Lung (tissue), 12 donors: ENCODE data around the gene IFT22. TPM values are rescaled to one million over a fixed set of nuclear protein-coding genes. Genes with fewer than 3 reads are reported as not detected.
"Not testable (repeated sequence)": the region's sequence is repeated elsewhere in the genome, so short reads cannot be mapped to it uniquely, and the experiment has no call there.

ENCODE experiments used
- ATAC-seq: fragments of 200-7000 bp; cut with Tn5 transposase; one replicate; pipeline ENCODE4 v1.9.1; 2020; ENCODE audit warnings: moderate number of reproducible peaks; ENCODE audit not compliant: insufficient read depth, low FRiP score
- DNase-seq, 3 donors: peaks; one replicate each; pipeline ENCODE4 v3.0.0-alpha.2; 2013 to 2017
- H3K27ac ChIP-seq, 2 donors: one replicate each; pipeline ENCODE4 v1.5.1; 2013; ENCODE audit warnings: mild to moderate bottlenecking in 2 of 2, moderate library complexity in 2 of 2, control low read depth in 1 of 2, inconsistent platforms in 1 of 2, low read depth in 1 of 2, low read length in 1 of 2
- H3K27me3 ChIP-seq, 3 donors: one replicate each; pipeline ENCODE4 v1.5.1; 2013; ENCODE audit warnings: low read length in 2 of 3; ENCODE audit not compliant: control insufficient read depth in 3 of 3, insufficient read depth in 3 of 3
- H3K36me3 ChIP-seq, 4 donors: one replicate each; pipeline ENCODE4 v1.5.1; 2013; ENCODE audit warnings: low read length in 4 of 4, mild to moderate bottlenecking in 1 of 4, moderate library complexity in 1 of 4; ENCODE audit not compliant: control insufficient read depth in 4 of 4, insufficient read depth in 4 of 4
- H3K4me1 ChIP-seq, 5 donors: one replicate each; pipeline ENCODE4 v1.5.1; 2013; ENCODE audit warnings: low read length in 5 of 5, mild to moderate bottlenecking in 2 of 5, moderate library complexity in 1 of 5; ENCODE audit not compliant: control insufficient read depth in 5 of 5, insufficient read depth in 5 of 5
- H3K4me3 ChIP-seq: one replicate; pipeline ENCODE4 v1.5.1; 2013; ENCODE audit warnings: mild to moderate bottlenecking, control low read depth, moderate library complexity
- H3K9ac ChIP-seq, 2 donors: one replicate each; pipeline ENCODE4 v1.5.1; 2013; ENCODE audit warnings: low read length in 2 of 2, control low read depth in 1 of 2; ENCODE audit not compliant: insufficient read depth in 1 of 2
- H3K9me3 ChIP-seq, 4 donors: one replicate each; pipeline ENCODE4 v1.5.1; 2013; ENCODE audit warnings: low read length in 3 of 4, mild to moderate bottlenecking in 1 of 4, moderate library complexity in 1 of 4; ENCODE audit not compliant: control insufficient read depth in 4 of 4, insufficient read depth in 3 of 4
- CTCF ChIP-seq: IDR thresholded peaks from 2 replicates; pipeline ENCODE4 v1.5.1; 2012; ENCODE audit warnings: mild to moderate bottlenecking; ENCODE audit errors: control extremely low read depth, extremely low read depth
- WGBS, 2 donors: extraction: QIAGEN DNeasy Blood & Tissue Kit; methylation state at CpG; one replicate each; pipeline ENCODE4 v1.1.7; 2013; 5-methylcytosine and 5-hydroxymethylcytosine counted together
- polyA plus RNA-seq, 2 donors: library from polyadenylated mRNA; stranded (reverse); fragments of 200-250 nt; gene quantifications; one replicate each; pipeline ENCODE4 v1.2.1, GENCODE V29; 2013
- total RNA-seq, 2 donors: library from RNA; depleted of rRNA in 1 of 2; stranded (reverse); fragments of >200 nt in 1 of 2; gene quantifications; one replicate each; pipeline ENCODE4 v1.2.1, GENCODE V29; 2014 to 2021
- donor health status: control.
- donor health status: control.
- donor health status: Bipolar disorder and iron deficiency.
- donor health status: healthy.
- donor health status: DM: yes; HTN: yes; CAD: no.

Gene IFT22
- total and polyA plus RNA-seq, 4 donors, result 23.6 to 44.7 (median 34.0) TPM

- WGBS, 2 donors, result 19 to 28% methylated on average over 16 to 18 of the region's 18 CpGs
- not testable (repeated sequence) for H3K27ac ChIP-seq, H3K4me3 ChIP-seq, ATAC-seq, H3K36me3 ChIP-seq, H3K9me3 ChIP-seq, H3K9ac ChIP-seq, H3K4me1 ChIP-seq
- peaks cover 0 to 12% (median 11%) of the 10 kb centered on the region in 3 donors for H3K27me3 ChIP-seq
- peak; percentile 11 for TF ChIP-seq CTCF
- peak in 2 of 3 donors; percentile 39 to 41 for DNase-seq
Measured at GRCh38 chr7:101290186-101291037, 31.2 kb downstream of the IFT22 start.

GRCh38 chr7:101289687-101290086, 31.9 kb downstream of the IFT22 start:
- H3K4me3 ChIP-seq, H3K4me1 ChIP-seq, DNase-seq, ATAC-seq, H3K36me3 ChIP-seq, H3K9me3 ChIP-seq, H3K9ac ChIP-seq, H3K27ac ChIP-seq: not testable (repeated sequence)
- 79 to 83% methylated on average over 4 of the region's 4 CpGs for WGBS, 2 donors
- peaks cover 0 to 12% (median 11%) of the 10 kb centered on the region in 3 donors for H3K27me3 ChIP-seq

- H3K4me3 ChIP-seq, result no peak overlapping the region
- no peaks in the 10 kb centered on the region for H3K4me1 ChIP-seq
- DNase-seq, result no peak
- peaks cover 0 to 2% (median 0%) of the 10 kb centered on the region in 4 donors for H3K9me3 ChIP-seq
- H3K9ac ChIP-seq, result no peak overlapping the region
- no peaks in the 10 kb centered on the region for H3K36me3 ChIP-seq
- no peak overlapping the region for H3K27ac ChIP-seq
- peaks cover 0 to 11% (median 8%) of the 10 kb centered on the region in 3 donors for H3K27me3 ChIP-seq
- ATAC-seq, result no peak
- WGBS, 2 donors, result 89 to 98% methylated on average over 3 of the region's 3 CpGs
- TF ChIP-seq CTCF, result no peak
Measured at GRCh38 chr7:101288439-101288838, 33.2 kb downstream of the IFT22 start.

GRCh38 chr7:101287032-101287431, 34.6 kb downstream of the IFT22 start:
- Histone ChIP-seq H3K4me3 (no peak overlapping the region), H3K27me3 (peaks cover 0 to 5% (median 4%) of the 10 kb centered on the region in 3 donors), H3K36me3 (no peaks in the 10 kb centered on the region), H3K27ac (no peak overlapping the region), H3K9me3 (peaks cover 0 to 2% (median 0%) of the 10 kb centered on the region in 4 donors), H3K9ac (no peak overlapping the region), H3K4me1 (peaks cover 0 to 3% (median 0%) of the 10 kb centered on the region in 5 donors)
- DNase-seq, result no peak
- no peak for TF ChIP-seq CTCF
- ATAC-seq, result no peak
- WGBS, 2 donors, result 15 to 56% methylated on average over 6 of the region's 6 CpGs

- H3K27ac ChIP-seq, H3K36me3 ChIP-seq, H3K9me3 ChIP-seq, H3K4me1 ChIP-seq, ATAC-seq, H3K4me3 ChIP-seq, H3K9ac ChIP-seq, H3K27me3 ChIP-seq: not testable (repeated sequence)
- WGBS, 2 donors, result 51 to 71% methylated on average over 3 of the region's 3 CpGs
- DNase-seq, result peak in 1 of 3 donors; percentile 54
Measured at GRCh38 chr7:101285880-101286279, 35.7 kb downstream of the IFT22 start.
